HepG2 (cell line): Measurements from ENCODE around the gene AKR7A3. TPM values are rescaled to one million over a fixed set of nuclear protein-coding genes. Genes with fewer than 3 reads are reported as not detected.

Experiments used
- CBFB ChIP-seq: sonication (generic); formaldehyde crosslinking; IDR thresholded peaks from 2 replicates; pipeline ENCODE4 v1.4.0; 2020; ENCODE audit warnings: missing genetic modification reagents
- CHD4 ChIP-seq: fragments of 200-600 bp; sonication (generic); IDR thresholded peaks from 2 replicates; pipeline ENCODE4 v1.7.0; 2017; ENCODE audit warnings: mild to moderate bottlenecking, low read length, borderline replicate concordance
- DDIT3 ChIP-seq: sonication (generic); formaldehyde crosslinking; IDR thresholded peaks from 2 replicates; pipeline ENCODE4 v1.4.0; 2020; ENCODE audit warnings: mild to moderate bottlenecking, missing genetic modification reagents
- FOXC1 ChIP-seq: sonication (generic); formaldehyde crosslinking; IDR thresholded peaks from 2 replicates; pipeline ENCODE4 v1.8.0; 2022; ENCODE audit warnings: mild to moderate bottlenecking, missing genetic modification reagents, borderline replicate concordance
- HDAC6 ChIP-seq: fragments of 200-600 bp; sonication (generic); IDR thresholded peaks from 2 replicates; pipeline ENCODE4 v1.7.0; 2017; ENCODE audit warnings: mild to moderate bottlenecking, antibody characterized with exemption, low read length, low read depth
- KDM4B ChIP-seq: sonication (generic); formaldehyde crosslinking; IDR thresholded peaks from 2 replicates; pipeline ENCODE4 v1.4.0; 2020; ENCODE audit warnings: missing genetic modification reagents
- MEF2D ChIP-seq: sonication (generic); formaldehyde crosslinking; IDR thresholded peaks from 2 replicates; pipeline ENCODE4 v1.5.1; 2020; ENCODE audit warnings: mild to moderate bottlenecking, missing genetic modification reagents
- MEIS1 ChIP-seq: sonication (generic); formaldehyde crosslinking; IDR thresholded peaks from 2 replicates; pipeline ENCODE4 v1.9.0; 2021; ENCODE audit warnings: mild to moderate bottlenecking, missing genetic modification reagents, moderate library complexity, borderline replicate concordance
- MTF1 ChIP-seq: sonication (generic); formaldehyde crosslinking; IDR thresholded peaks from 2 replicates; pipeline ENCODE4 v1.5.0; 2020; ENCODE audit warnings: missing genetic modification reagents
- NR2F1 ChIP-seq, 2 experiments: fragments of 450-650 bp in 1 of 2; formaldehyde crosslinking in 1 of 2; IDR thresholded peaks; 2 replicates each; pipeline versions ENCODE4 v1.5.0 to v1.6.1; 2016 to 2020; ENCODE audit warnings: mild to moderate bottlenecking in 1 of 2, missing compliant biosample characterization in 1 of 2, missing genetic modification reagents in 1 of 2, moderate library complexity in 1 of 2
- REXO4 ChIP-seq: sonication (generic); formaldehyde crosslinking; IDR thresholded peaks from 2 replicates; pipeline ENCODE4 v1.8.0; 2022; ENCODE audit warnings: missing genetic modification reagents, mild to moderate bottlenecking, borderline replicate concordance
- ZBED4 ChIP-seq: sonication (generic); formaldehyde crosslinking; IDR thresholded peaks from 2 replicates; pipeline ENCODE4 v1.4.0; 2020; ENCODE audit warnings: missing genetic modification reagents, borderline replicate concordance
- ZHX1 ChIP-seq: sonication (generic); formaldehyde crosslinking; IDR thresholded peaks from 2 replicates; pipeline ENCODE4 v1.8.1; 2022; ENCODE audit warnings: low read depth, mild to moderate bottlenecking, missing genetic modification reagents
- ZNF136 ChIP-seq: sonication (generic); formaldehyde crosslinking; IDR thresholded peaks from 2 replicates; pipeline ENCODE4 v1.8.1; 2022; ENCODE audit warnings: low read depth, mild to moderate bottlenecking, moderate library complexity, missing genetic modification reagents
- ZNF343 ChIP-seq: sonication (generic); formaldehyde crosslinking; IDR thresholded peaks from 2 replicates; pipeline ENCODE4 v1.4.0; 2020; ENCODE audit warnings: mild to moderate bottlenecking, missing genetic modification reagents
- ZNF597 ChIP-seq: sonication (generic); formaldehyde crosslinking; IDR thresholded peaks from 2 replicates; pipeline ENCODE4 v1.5.0; 2020; ENCODE audit warnings: missing genetic modification reagents
- polyA plus RNA-seq, 8 experiments: library from polyadenylated mRNA; depleted of rRNA in 3 of 8; stranded (reverse) in 7 of 8; unstranded in 1 of 8; fragments of >200 nt; fragmentation: Illumina TruSeq in 4 of 8; extraction: Trizol in 4 of 8; gene quantifications; 2 replicates each; pipeline versions ENCODE4 v1.2.1 to v1.2.3, GENCODE V29; 2011 to 2016; ENCODE audit warnings: low read depth in 4 of 8, missing spikeins in 1 of 8, mixed read lengths in 1 of 8; ENCODE audit not compliant: insufficient read depth in 1 of 8
- total RNA-seq, 5 experiments: library from RNA; depleted of rRNA; stranded (reverse); fragments of >200 nt; fragmentation: Illumina TruSeq; extraction: Trizol; gene quantifications; 2 replicates each; pipeline ENCODE4 v1.2.3, GENCODE V29; 2016; ENCODE audit warnings: low read depth in 1 of 5
- TF ChIP-seq, protein P1 (sequence below): sonication (generic); formaldehyde crosslinking; IDR thresholded peaks from 2 replicates; pipeline ENCODE4 v1.9.0; 2021; ENCODE audit warnings: missing genetic modification reagents, borderline replicate concordance

AKR7A3 gene
- total and polyA plus RNA-seq, 2 of the 13 experiments (the other 11 are each of a cell fraction or from before 2014, with no cell fraction given), result 0.58 to 1.00 TPM

DNA sequence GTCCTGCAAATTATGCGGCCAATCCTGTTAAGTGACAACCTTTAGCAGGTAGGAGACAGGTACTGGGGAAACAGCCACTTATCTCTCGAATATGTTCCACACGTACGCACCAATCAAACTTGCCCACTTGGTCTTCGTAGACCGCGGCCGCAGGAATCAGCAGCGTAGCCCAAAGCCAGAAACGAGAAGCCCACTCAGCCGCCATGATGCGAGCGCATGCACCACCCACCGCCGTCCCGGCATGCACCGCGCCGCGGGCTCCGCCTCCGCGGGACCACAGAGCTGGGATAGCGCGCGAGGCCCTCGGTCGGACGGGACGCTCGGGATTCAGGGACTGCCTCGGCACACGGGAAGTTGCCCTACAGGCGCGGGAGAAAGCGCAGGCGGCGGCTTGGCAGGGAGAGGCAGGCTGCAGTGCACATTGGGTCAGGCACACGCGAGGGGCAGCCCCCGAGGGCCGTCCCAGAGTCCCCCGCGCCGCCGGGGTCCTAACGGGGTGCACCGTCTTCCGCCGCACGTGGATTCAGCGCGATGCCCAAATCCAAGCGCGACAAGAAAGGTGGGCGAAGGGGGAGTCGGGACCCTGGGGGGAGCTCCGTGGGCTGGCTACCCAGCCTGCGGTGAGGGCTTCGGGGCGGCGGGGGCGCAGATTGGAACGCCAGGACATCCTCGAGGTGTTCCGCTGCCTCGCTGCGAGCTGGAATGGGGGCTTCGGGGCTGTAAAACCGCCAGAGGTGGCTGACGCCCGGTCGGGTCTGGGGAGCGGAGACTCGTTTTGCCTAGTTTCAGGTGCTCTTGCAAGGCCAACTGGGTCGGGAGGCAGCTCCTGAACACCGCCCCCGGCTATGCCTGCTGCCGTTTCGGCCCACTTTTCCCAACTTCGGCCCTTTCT, 37.0 kb downstream of the AKR7A3 start, which contains the start of the genes EMC1 and MRTO4 (continued):
- peak; percentile 54; the same call in 1 of the 2 replicates for TF ChIP-seq ZNF343 (CRISPR knock-in tag)
- TF ChIP-seq ZNF136 (CRISPR knock-in tag), result peak; percentile 87
- no peak for TF ChIP-seq ZHX1
- TF ChIP-seq DDIT3 (CRISPR knock-in tag), result no peak
- TF ChIP-seq FOXC1 (CRISPR knock-in tag), result peak; percentile 85; the same call in 1 of the 2 replicates
- no peak for TF ChIP-seq HDAC6
- 0 out of 2 replicates have a peak, but pooled peaks have one; percentile 52 for TF ChIP-seq KDM4B
- 0 out of 4 replicates have a peak, but pooled peaks of 1 of the 2 experiments have one; percentile 20 for TF ChIP-seq NR2F1 (CRISPR knock-in tag; IDR thresholded peaks at IDR 0.05)
- TF ChIP-seq CBFB (CRISPR knock-in tag), result peak; percentile 93
- TF ChIP-seq MTF1 (CRISPR knock-in tag), result no peak
- TF ChIP-seq ZBED4 (CRISPR knock-in tag), result no peak
- no peak for TF ChIP-seq CHD4
- TF ChIP-seq MEIS1 (CRISPR knock-in tag), result no peak
- TF ChIP-seq MEF2D, result peak; percentile 72; the same call in 1 of the 2 replicates
- TF ChIP-seq, protein P1, sequence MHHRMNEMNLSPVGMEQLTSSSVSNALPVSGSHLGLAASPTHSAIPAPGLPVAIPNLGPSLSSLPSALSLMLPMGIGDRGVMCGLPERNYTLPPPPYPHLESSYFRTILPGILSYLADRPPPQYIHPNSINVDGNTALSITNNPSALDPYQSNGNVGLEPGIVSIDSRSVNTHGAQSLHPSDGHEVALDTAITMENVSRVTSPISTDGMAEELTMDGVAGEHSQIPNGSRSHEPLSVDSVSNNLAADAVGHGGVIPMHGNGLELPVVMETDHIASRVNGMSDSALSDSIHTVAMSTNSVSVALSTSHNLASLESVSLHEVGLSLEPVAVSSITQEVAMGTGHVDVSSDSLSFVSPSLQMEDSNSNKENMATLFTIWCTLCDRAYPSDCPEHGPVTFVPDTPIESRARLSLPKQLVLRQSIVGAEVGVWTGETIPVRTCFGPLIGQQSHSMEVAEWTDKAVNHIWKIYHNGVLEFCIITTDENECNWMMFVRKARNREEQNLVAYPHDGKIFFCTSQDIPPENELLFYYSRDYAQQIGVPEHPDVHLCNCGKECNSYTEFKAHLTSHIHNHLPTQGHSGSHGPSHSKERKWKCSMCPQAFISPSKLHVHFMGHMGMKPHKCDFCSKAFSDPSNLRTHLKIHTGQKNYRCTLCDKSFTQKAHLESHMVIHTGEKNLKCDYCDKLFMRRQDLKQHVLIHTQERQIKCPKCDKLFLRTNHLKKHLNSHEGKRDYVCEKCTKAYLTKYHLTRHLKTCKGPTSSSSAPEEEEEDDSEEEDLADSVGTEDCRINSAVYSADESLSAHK (CRISPR knock-in tag), result no peak
- TF ChIP-seq ZNF597, result no peak
- TF ChIP-seq REXO4 (CRISPR knock-in tag), result no peak
